ENCODE results near the gene DMPK.

DNA sequence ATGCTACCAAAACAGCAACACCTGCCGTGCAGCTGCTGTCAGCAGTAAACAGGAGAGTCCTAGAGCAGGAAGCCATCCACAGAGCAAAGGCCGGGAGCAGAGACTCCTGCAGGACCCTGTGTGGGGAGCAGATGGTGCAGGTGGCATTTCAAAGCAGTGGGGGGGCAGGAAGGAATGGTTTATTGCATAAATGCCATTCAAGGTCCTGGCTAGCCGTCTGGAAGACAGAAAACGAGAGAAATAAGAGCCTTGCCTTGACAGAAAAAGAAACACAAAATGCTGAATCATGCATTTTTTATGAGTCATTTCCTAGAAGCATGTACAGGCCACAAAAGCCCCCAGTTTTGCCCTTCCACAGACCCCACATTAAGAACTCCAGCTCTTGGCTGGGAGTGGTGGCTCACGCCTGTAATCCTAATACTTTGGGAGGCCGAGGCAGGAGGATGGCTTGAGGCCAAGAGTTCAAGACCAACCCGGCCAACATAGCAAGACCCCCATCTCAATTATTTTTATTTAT, 27.4 kb upstream of the DMPK start:
- TF ChIP-seq, protein P1, sequence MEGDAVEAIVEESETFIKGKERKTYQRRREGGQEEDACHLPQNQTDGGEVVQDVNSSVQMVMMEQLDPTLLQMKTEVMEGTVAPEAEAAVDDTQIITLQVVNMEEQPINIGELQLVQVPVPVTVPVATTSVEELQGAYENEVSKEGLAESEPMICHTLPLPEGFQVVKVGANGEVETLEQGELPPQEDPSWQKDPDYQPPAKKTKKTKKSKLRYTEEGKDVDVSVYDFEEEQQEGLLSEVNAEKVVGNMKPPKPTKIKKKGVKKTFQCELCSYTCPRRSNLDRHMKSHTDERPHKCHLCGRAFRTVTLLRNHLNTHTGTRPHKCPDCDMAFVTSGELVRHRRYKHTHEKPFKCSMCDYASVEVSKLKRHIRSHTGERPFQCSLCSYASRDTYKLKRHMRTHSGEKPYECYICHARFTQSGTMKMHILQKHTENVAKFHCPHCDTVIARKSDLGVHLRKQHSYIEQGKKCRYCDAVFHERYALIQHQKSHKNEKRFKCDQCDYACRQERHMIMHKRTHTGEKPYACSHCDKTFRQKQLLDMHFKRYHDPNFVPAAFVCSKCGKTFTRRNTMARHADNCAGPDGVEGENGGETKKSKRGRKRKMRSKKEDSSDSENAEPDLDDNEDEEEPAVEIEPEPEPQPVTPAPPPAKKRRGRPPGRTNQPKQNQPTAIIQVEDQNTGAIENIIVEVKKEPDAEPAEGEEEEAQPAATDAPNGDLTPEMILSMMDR (conservative IDR thresholded peaks at IDR 0.05; ENCODE audit: low read depth, low read length) = no peak
- TF ChIP-seq POLR2A (IDR thresholded peaks at IDR 0.05; ENCODE audit: low read depth, low read length) (no peak), RAD21 (IDR thresholded peaks at IDR 0.05; ENCODE audit: low read length) (no peak), MXI1 (IDR thresholded peaks at IDR 0.05; ENCODE audit: borderline replicate concordance, low read depth, low read length) (no peak), CEBPB (IDR thresholded peaks at IDR 0.05; ENCODE audit: low read depth, low read length) (peak; percentile 34; the same call in 1 of the 2 replicates), MAZ (IDR thresholded peaks at IDR 0.05; ENCODE audit: borderline replicate concordance, low read depth, low read length) (no peak), MAFK (IDR thresholded peaks at IDR 0.05; ENCODE audit: low read depth, low read length) (peak; percentile 99), FOS (IDR thresholded peaks at IDR 0.05; ENCODE audit: low read depth, low read length) (peak; percentile 75), SMC3 (IDR thresholded peaks at IDR 0.05; ENCODE audit: low read depth, low read length) (no peak), RFX5 (IDR thresholded peaks at IDR 0.05; ENCODE audit: low read depth, low read length) (no peak)
